22Rv1 (cell line): ENCODE data around the gene POLG.

Source experiments
- H3K27ac ChIP-seq: fragments of 450-650 bp; 2 replicates; pipeline ENCODE4 v1.5.1; 2017
- ZFX ChIP-seq: fragments of 450-650 bp; IDR thresholded peaks from 2 replicates; pipeline ENCODE4 v1.6.1; 2017; ENCODE audit warnings: antibody characterized with exemption, borderline replicate concordance
- TF ChIP-seq, protein P1 (sequence below): fragments of 450-650 bp; IDR thresholded peaks from 2 replicates; pipeline ENCODE4 v1.5.1; 2017; ENCODE audit warnings: mild to moderate bottlenecking

The POLG gene

DNA sequence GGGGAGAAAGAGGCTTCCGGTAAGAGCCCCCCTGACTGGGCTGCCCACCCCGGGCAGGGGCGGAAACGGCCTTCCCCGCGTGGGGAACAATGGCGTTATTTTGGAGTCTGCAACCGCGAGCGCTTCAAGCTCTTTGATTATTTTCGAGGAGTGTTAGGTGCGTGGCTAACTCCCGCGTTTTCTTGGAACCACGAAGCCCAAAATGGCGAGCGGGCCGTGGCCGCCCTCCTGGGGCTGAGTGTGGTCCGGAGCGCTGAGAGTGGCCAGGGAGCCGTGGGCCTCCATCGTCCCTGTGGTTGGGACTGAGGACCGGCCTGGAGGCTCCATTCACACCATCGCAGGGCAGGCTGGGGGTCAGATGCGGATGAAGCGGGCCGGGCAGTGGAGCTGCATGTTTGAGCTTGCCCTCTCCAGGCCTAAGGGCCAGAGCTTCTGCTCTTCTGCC, 44.6 kb upstream of the POLG start:
- peak overlapping the region; percentile 88 for H3K27ac ChIP-seq
- TF ChIP-seq, protein P1, sequence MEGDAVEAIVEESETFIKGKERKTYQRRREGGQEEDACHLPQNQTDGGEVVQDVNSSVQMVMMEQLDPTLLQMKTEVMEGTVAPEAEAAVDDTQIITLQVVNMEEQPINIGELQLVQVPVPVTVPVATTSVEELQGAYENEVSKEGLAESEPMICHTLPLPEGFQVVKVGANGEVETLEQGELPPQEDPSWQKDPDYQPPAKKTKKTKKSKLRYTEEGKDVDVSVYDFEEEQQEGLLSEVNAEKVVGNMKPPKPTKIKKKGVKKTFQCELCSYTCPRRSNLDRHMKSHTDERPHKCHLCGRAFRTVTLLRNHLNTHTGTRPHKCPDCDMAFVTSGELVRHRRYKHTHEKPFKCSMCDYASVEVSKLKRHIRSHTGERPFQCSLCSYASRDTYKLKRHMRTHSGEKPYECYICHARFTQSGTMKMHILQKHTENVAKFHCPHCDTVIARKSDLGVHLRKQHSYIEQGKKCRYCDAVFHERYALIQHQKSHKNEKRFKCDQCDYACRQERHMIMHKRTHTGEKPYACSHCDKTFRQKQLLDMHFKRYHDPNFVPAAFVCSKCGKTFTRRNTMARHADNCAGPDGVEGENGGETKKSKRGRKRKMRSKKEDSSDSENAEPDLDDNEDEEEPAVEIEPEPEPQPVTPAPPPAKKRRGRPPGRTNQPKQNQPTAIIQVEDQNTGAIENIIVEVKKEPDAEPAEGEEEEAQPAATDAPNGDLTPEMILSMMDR: no peak
- no peak for TF ChIP-seq ZFX

DNA sequence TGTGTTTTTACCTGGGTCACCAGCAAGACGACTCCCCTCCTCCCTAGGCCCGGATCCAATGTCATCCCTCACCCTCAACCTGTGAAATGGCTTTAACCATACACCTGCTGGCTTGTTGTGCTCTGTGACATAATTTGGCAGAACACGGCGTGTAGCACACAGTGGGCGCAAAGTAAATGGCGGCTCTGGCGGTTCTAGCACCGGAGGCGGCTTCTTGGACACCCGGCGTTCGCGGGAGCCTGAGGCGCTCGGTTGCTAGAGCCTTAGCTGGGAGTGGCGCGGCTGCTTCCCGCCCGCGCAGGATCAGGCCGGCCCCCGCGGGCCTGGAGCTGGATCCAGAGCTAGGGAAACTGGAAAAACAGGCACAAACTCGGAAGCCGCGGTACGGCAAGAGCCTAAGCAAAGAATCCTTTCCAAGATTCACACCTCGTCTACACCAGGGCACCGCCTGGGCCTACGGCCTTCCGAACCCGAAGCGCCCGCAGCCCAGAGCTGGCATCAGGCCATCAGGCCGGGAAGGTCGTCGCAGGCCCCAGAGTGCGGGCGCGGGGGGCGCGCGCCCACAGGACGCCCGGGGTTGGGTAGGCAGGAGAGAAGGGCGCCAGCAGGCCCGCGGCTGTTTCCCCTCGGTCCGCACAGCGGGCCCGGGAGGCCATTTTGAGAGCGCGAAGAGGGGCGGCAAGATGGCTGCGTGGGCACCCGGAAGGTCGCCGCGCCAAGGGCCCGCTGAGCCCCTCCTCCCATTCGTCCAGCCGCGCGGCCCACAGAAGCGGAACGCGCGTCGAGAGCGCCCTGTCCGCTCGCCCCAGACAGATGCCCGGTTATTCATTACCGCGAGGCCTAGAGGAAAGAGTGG, 43.9 kb upstream of the POLG start:
- no peak for TF ChIP-seq ZFX
- TF ChIP-seq, protein P1: no peak
- peak overlapping the region; percentile 88 for H3K27ac ChIP-seq

DNA sequence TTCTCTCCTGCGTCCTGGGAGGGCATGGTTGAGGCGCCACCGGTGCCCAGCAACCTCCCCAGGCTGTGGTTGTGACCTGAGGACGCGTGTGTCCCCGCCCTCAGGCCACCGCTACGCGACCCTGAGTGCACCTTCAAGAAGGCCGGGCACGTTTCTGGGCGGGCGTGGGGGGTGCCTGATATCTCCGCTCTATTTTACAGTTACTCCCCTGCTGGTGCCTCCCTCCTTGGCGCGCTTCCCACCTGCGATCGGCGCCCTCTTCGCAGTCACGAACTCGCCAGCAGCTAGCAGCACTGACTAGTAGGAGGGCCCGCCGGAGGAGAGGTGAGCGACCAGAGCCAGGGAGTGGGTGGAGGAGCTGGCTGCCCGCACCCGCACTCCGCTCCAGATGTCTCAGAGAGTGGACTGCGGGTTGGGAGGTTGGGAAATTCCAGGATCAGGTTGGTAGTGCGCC, 43.2 kb upstream of the POLG start:
- peak overlapping the region; percentile 88 for H3K27ac ChIP-seq
- TF ChIP-seq, protein P1: no peak
- no peak for TF ChIP-seq ZFX

DNA sequence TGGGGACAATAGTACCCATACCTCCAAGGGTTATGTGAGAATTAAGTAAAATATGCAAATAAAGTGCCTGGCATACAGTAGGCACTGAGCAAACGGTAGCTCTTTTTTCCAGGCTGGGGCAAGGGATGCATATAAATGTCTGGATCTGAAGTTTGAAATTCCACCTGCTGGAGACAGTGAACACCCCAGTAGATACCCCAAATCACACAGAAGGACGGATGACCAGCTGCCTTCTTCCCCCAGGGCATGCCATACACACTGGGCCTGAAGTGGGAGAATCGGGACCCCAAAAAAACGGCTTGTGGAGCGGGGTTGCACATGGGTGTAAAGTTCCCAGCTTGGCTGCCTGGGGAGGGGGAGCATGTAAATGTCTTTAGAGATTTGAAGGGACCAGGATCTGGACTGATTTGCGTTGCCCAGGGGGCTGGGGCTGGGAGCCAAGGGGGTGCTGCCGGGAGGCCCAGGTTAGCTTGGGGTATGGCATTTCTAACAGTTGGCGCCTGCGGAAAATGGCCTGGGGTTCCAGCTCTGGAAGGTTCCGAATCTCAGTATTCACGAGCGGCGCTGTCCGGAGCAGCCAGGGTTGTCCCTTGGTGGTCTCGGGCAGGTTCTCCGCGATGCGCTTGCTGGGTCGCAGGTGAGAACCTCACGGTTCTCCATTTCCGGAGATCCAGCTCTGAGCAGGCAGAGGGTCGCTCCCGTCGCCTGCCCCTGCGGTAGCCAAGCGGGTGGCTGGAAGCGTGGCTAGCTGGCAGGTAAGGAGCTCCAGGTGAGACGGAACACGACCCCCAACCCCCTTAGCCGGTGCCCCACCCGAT, 42.6 kb upstream of the POLG start:
- TF ChIP-seq, protein P1: no peak
- no peak for TF ChIP-seq ZFX
- H3K27ac ChIP-seq: peak overlapping the region; percentile 88

DNA sequence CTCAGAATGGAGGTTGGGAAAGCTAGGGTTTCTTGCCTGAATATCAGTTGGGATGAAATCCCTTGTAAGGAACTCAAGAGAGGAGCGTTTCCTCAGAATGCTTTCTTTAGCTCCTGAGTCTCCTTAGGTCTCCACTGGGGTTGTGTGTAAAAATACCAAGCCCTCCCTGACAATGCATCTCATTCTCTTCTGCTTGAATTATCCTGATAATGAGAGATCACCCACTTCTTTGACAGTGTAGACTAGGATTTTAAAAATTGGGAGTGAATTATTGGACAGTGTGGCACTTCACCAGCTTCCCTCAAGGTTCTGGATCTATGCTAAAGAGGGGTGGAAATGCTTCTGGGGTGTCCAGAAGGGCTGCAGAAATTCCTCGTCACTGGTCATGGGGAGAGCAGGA, 41.8 kb upstream of the POLG start:
- no peak for TF ChIP-seq ZFX
- TF ChIP-seq, protein P1: no peak
- H3K27ac ChIP-seq: no peak overlapping the region

DNA sequence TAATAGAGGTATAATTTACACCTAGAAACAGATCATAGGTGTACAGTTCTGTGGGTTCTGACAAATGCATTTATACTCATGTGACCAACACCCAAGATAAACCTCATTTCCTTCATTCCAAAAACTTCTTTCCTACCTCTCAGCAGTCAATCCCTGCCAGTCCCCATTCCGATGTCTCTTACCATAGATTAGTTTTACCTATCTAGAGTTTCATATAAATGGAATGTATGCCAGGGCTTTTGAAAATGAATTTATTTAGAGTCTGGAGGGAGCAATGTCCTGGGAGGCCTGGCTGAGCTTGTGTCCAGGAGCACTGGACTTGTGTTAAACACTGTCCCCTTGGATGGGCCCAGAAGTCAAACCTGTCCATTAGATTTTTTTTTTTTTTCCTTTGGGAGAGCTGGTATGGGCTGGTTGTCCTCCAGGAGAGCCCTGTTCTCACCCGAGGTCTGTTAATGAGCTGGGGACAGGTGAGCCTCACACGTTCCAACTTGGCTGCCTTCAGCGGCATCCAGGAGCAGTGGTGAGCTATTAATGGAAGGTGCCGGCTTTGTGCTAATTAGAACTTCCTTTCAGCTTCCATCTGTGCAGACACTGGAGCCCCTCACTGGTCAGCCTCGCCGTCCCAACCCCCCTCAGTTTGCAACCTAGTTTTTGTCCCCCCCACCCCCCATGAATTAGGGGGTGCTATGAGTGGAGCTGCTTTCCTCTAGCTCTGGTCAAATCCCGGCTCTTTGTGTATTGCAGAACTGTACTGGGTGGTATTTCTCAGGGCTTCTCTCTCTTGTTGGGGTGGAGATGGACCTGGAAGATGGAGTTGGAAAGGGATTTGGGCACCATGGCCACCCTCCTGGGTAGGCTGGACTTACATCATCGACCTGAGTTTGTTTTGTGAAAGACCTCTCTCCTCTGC, 40.7 kb upstream of the POLG start:
- TF ChIP-seq, protein P1: no peak
- no peak for TF ChIP-seq ZFX
- H3K27ac ChIP-seq: no peak overlapping the region
